Activated T-helper 2 cell treated with anti-CD3 and anti-CD28 coated beads, Interferon-gamma antibody, Interleukin-2, Interleukin-4, amounts not matched to agents 10 μg/mL and 5 μg/mL and 100 μg/mL, durations not matched to agents 14 hours and 24 hours and 36 hours (primary cell): ENCODE measurements around the gene FAM98C. TPM values are rescaled to one million over a fixed set of nuclear protein-coding genes. Genes with fewer than 3 reads are reported as not detected.
A peak's percentile ranks its signal among the peaks of the same experiment; 100 is the strongest.

Experiments
- DNase-seq: peaks from one replicate; pipeline ENCODE4 v3.0.0; 2021; ENCODE audit warnings: low spot score
- H3K27ac Mint-ChIP-seq: one replicate; pipeline ENCODE4 v1.8.0; 2021; ENCODE audit warnings: mixed read lengths
- H3K27me3 Mint-ChIP-seq: one replicate; pipeline ENCODE4 v1.8.0; 2021; ENCODE audit warnings: low read depth, mixed read lengths
- H3K36me3 Mint-ChIP-seq: one replicate; pipeline ENCODE4 v1.8.0; 2021; ENCODE audit warnings: low read depth, mixed read lengths
- H3K4me1 Mint-ChIP-seq: one replicate; pipeline ENCODE4 v1.8.0; 2021; ENCODE audit warnings: low read depth, mixed read lengths
- H3K4me3 Mint-ChIP-seq: one replicate; pipeline ENCODE4 v1.8.0; 2021; ENCODE audit warnings: low read depth, mild to moderate bottlenecking, moderate library complexity, mixed read lengths
- H3K9me3 Mint-ChIP-seq: one replicate; pipeline ENCODE4 v1.8.0; 2021; ENCODE audit warnings: mixed read lengths
- intact Hi-C: fragments of 100-400 bp; cut with micrococcal nuclease; formaldehyde crosslinking; loops from one replicate; pipeline ENCODE4 v1.15.1; 2023
- total RNA-seq: library from RNA; stranded (reverse); gene quantifications from 2 replicates; pipeline ENCODE4 v1.2.3, GENCODE V29; 2022

Gene FAM98C
- total RNA-seq, 1 donor from 2014 or later = 32.7 TPM

DNA sequence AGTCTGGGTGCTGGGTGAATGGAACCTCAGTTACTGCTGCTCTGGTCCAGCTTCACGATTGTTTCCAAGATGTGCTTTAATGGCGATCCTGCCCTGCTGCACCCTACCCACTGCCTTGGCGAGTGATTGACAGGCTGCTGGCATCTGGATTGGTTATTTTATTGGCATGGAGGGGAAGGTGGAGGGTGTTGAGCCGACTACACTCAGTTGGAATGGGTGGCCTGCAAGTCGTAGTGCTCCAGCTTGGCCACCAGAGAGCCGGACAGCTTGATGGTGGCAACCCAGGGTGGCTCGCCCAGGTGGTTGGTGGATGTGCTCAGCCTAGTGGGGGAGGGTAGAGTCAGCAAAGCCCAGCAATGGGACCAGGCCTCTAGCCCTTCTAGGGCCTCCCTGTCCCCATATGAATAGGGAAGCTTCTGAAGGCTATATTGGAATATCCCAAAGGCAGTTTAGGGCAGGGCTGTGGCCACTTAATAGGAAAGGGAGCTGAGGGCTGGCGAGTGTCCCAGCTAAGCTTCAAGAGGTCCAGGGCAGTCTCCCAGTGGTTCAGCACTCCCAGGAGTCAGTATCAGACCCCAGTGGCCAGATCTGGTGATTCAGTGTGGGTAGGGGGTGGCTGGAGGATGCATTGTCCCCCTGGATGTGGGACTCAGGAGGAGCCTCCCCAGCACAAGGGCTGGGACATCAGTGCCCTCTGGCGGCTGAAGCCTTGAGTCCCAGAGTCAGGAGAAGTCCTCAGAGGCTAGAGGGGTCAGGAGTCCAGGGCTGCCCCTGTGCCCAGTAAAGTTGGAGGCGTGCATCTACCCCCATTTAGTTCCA, 18.5 kb upstream of the FAM98C start:
- H3K4me3 Mint-ChIP-seq = no peak overlapping the region
- peaks cover 5% of the 10 kb centered on the region for H3K27me3 Mint-ChIP-seq
- H3K27ac Mint-ChIP-seq = no peak overlapping the region
- no peak for DNase-seq
- H3K36me3 Mint-ChIP-seq = peaks cover 50% of the 10 kb centered on the region
- intact Hi-C loops = loop anchor here (5.0 kb wide), 1 partner anchor 152 kb away; no protein-coding TSS in a partner anchor
- H3K9me3 Mint-ChIP-seq = no peaks in the 10 kb centered on the region
- peaks cover 11% of the 10 kb centered on the region for H3K4me1 Mint-ChIP-seq

DNA sequence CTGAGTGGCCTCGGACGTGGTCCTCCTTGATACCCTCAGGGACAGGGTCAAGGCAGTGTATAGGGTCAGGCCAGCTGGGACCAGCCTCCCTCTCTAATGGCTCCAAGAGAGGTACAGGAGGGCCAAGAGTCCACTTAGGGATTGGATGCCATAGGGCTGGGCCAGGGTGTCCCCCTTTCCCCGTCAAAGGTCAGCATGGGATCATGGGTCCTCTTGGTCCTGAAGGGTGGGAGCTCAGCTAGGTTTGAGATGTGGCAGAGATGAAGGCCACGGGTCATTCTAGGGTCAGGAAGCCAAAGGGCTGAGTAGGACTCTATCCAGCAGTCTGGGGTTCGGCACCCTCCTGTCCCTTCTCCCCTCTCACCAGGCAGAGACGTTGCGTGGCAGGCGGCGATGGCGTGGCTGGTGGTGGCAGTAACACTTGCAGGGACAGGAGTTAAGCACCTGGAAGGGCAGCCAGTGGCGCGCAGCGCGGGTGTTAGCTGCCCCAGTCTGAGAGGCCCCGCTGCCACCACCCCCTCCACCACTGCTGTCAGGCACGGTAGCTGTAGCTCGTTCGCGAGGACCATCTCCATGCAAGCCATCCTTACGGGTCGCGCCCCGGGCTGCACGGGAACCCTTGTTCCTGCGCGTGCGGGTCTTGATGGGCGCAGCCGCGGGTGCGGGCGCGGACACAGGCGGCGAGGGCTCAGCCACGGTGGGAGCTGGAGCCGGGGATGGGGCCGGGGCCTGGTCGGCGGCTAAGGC, 17.7 kb upstream of the FAM98C start:
- DNase-seq = no peak
- peaks cover 10% of the 10 kb centered on the region for H3K27me3 Mint-ChIP-seq
- no peak overlapping the region for H3K27ac Mint-ChIP-seq
- no peak overlapping the region for H3K4me3 Mint-ChIP-seq
- peaks cover 45% of the 10 kb centered on the region for H3K36me3 Mint-ChIP-seq
- intact Hi-C loops = loop anchor here (5.0 kb wide), 1 partner anchor 153 kb away; no protein-coding TSS in a partner anchor
- H3K4me1 Mint-ChIP-seq = peaks cover 8% of the 10 kb centered on the region
- no peaks in the 10 kb centered on the region for H3K9me3 Mint-ChIP-seq

DNA sequence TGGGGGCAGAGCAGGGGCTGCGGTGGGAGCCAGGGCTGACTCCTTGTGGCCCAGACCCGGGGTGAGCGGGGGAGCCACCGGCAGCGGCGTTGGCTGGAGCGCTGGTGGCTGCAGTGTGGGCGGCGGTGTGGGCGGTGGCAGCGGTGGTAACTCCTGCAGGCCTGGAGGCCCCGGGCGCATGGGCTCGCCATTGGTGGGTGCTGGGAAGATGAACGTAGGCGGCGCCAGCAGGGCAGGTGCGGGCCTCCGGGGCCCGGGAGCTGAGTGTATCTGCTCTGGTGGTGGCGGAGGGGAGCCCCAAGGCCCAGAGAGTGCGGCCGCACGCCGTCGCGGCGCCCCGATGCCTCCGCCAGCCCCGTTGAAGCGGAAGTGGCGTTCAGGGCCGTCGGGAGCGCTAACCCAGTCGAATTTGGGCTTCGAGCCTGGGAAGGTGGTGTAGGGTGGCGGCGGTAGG, 17.1 kb upstream of the FAM98C start:
- H3K36me3 Mint-ChIP-seq = peaks cover 41% of the 10 kb centered on the region
- H3K27me3 Mint-ChIP-seq = peaks cover 12% of the 10 kb centered on the region
- DNase-seq = no peak
- no peaks in the 10 kb centered on the region for H3K9me3 Mint-ChIP-seq
- H3K27ac Mint-ChIP-seq = no peak overlapping the region
- intact Hi-C loops = loop anchor here (5.0 kb wide), 1 partner anchor 154 kb away; no protein-coding TSS in a partner anchor
- H3K4me3 Mint-ChIP-seq = no peak overlapping the region
- H3K4me1 Mint-ChIP-seq = peaks cover 8% of the 10 kb centered on the region

DNA sequence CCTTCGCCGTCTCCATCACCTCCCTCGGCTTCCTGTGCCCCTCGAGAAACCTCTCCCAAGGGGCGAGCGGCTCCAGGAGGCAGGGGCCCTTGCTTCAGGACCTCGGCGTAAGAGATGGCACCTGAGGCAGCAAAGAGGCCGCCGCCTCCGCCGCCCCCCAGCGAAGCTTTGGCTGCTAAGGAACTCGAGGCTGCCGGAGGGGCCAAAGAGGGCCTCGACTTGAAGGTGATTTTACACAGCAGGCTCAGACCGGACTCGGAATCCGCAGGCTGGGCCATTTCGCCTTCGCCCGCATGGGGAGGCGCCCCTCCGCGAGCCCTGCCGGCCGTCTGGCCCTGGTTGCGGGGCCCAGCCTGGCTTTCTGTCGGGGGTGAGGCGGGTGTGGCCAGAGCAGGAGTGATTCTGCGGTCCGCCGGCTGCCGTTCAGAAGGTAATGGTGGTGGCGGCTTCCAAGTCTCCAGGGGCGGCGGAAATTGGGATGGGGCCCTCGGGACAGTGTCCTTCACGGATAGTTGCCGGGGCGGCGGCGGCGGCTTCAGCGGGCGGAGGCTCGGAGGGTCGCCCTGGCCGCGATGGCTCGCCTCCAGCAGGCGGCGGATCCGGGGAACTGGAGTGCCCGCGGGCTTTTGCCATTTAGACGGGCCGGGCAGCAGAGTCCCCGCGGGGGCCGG, 16.5 kb upstream of the FAM98C start:
- Mint-ChIP-seq H3K36me3 (peaks cover 35% of the 10 kb centered on the region), H3K4me3 (no peak overlapping the region), H3K27me3 (peaks cover 18% of the 10 kb centered on the region), H3K4me1 (peaks cover 8% of the 10 kb centered on the region), H3K27ac (no peak overlapping the region), H3K9me3 (no peaks in the 10 kb centered on the region)
- intact Hi-C loops = loop anchor here (5.0 kb wide), 1 partner anchor 154 kb away; no protein-coding TSS in a partner anchor
- no peak for DNase-seq

DNA sequence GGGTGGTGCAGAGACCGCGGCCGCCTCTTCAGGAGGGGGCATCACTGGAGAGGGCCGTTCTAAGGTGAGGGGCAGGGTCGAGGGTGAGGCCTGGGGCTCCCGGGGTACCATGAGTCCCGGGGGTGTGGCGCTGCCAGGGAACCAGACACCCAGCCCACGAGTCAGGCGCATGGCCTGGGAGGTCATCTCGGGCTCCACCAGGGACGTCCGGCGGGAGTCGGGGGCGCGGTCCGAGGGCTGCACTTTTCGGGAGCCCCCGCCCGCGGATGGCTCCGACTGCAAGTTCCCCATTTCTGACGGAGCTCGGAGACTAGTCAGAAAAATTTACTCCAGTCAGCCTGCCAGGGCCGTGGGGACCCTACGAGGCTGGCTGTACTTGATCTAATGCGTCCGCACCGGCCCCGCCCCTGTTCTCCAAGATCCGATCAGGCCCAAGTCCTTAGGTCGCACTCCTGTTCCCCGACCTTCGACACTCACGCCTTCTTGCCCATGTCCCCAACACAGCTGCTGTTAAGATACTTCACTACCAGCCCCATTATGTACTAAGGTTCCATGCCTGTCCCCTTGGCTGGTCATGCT, 15.8 kb upstream of the FAM98C start:
- intact Hi-C loops = loop anchor here (1.0 to 5.0 kb wide), 2 partner anchors 13 to 155 kb away; partner anchors contain the start of gene PSMD8
- no peak for DNase-seq
- Mint-ChIP-seq H3K4me1 (peaks cover 8% of the 10 kb centered on the region), H3K9me3 (no peaks in the 10 kb centered on the region), H3K36me3 (peaks cover 29% of the 10 kb centered on the region), H3K4me3 (peak overlapping the region; percentile 78), H3K27me3 (peaks cover 19% of the 10 kb centered on the region), H3K27ac (peak overlapping the region; percentile 53)

DNA sequence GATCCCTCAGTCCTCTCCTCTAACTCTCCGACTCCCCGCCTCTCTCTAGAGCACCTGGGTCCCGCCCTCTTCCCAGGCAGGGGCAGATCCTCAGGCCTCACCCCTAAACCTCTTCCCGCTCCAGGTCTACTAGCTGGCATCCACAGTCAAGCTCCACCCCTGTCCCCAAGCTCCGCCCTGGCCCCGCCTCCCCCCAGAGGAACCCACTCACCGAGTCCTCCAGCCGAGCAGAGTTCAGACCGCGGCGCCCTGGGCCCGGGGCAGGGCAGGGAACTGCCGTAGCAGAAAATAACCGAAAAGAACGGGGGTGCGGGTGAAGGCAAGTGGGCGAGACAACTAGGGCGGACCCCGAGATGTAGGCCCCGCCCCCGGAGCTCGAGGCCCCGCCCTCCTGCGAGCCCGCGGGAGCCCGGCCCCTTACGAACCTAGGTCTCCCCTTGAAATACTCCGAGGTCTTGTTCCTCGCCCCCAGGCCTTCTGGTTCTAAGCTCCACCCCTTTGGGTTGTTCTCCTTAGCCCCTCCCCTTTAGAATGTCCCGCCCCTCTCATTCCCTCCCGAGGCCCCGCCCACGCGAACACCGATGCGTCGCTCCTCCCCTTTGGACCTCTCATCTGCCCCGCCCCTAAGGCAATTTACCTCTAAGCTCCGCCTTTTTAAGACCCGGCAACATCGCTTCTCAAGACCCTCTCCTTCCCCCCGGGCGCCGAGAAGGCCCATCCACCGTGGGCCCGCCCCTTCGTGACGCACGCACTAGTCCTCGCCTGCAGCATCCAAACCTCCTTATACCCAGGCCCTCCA, 15.1 kb upstream of the FAM98C start, which contains the start of gene GGN:
TSS of gene GGN (minus strand) at position 485 of the 799 bp plus-strand sequence. CDS start 773 bp downstream, outside the sequence.
- Mint-ChIP-seq H3K27ac (peak within 1 kb of the TSS; percentile 54), H3K4me1 (peaks cover 11% of the 10 kb centered on the region), H3K36me3 (peaks cover 23% of the 10 kb centered on the region), H3K9me3 (no peaks in the 10 kb centered on the region), H3K4me3 (peak within 1 kb of the TSS; percentile 85), H3K27me3 (peaks cover 21% of the 10 kb centered on the region)
- DNase-seq = peak; percentile 77
- intact Hi-C loops = loop anchor here (1.0 to 5.0 kb wide), 3 partner anchors 13 to 155 kb away; partner anchors contain the start of genes CATSPERG and PSMD8

DNA sequence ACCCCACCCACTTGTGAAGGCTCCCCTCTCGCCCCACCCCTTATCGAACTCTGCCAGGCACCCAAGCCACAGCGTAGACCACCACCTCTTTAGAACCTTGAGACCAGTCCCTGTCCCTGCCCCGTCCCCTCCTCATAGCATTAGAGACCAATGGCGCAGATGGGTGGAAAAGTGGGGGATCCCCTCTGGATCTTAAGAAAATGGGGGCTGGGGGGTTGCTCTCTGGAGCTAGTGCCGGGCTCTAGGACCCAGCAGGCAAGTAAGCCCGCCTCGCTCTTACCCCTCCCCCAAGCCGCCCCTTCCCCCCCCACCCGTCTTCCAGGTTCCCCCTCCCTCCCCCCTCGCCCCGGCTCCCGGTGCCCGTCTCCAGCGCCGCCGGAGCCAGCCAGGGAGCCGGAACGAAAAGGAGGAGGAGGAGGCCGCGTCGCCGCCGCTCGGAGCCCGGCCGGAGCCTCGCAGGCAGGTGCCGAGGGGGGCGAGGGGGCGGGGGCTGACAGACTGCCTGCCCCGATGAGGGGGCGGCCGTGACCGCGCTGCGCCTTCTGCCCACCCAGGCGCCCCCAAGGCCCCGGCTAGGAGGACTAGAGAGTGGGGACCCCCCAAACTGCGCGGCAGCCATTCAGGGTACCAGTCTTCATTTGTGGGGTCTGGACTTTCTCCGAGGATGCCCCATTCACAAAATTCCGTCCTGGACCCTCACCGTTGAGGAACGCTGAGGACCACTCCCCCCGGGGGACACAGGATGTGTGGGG, 14.4 kb upstream of the FAM98C start, which contains the start of gene SPRED3:
TSS of gene SPRED3 (plus strand) at position 349 of the 752 bp plus-strand sequence. CDS start 1,606 bp downstream, outside the sequence.
- no peaks in the 10 kb centered on the region for H3K9me3 Mint-ChIP-seq
- H3K27ac Mint-ChIP-seq = peak within 1 kb of the TSS; percentile 54
- DNase-seq = no peak
- H3K36me3 Mint-ChIP-seq = peaks cover 17% of the 10 kb centered on the region
- peaks cover 13% of the 10 kb centered on the region for H3K4me1 Mint-ChIP-seq
- H3K4me3 Mint-ChIP-seq = peak within 1 kb of the TSS; percentile 85
- H3K27me3 Mint-ChIP-seq = peaks cover 21% of the 10 kb centered on the region
- intact Hi-C loops = loop anchor here (1.0 to 5.0 kb wide), 2 partner anchors 53 to 156 kb away; partner anchors contain the start of gene CATSPERG

DNA sequence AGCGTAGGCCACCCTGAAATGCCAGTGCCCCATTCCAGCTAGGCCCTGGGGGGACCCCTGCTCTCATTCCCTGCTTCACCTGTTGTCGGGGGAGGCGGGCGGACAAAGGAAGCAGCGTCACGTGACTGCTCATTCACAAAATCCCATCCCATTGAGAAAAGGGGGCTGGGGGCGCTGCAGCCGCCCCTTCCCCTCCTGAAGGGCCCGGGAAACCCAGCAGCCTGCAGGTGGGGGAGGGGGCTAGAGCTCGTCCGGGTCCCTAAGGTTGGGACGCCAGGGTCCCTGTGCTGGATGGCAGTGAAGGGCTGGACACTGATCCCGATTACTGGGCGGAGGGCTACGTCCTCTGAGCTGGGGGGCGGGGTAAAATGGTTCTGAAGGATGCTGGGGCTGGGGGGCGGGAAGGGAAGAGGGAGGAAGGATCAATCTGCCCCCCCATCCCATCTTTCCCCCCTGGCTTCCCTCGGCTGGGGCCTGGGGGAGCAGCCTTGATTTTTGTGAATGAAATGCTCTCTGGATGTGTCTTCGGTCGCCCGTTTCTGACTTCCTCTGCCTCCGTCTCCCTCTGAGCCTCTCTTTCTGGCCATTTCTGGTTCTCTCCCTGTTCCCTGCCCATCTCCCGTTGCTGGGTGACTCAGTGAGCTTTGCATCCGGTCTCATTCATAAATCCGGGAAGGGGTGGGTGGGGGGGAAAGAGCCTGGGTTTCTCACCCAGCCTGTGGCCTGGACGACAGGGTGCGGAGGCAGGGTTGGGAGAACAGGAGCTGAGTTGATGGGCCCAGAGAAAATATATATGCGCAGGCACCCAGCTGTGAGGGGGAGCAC, 13.6 kb upstream of the FAM98C start:
- intact Hi-C loops = loop anchor here (5.0 kb wide), 1 partner anchor 157 kb away; no protein-coding TSS in a partner anchor
- peaks cover 25% of the 10 kb centered on the region for H3K27me3 Mint-ChIP-seq
- H3K9me3 Mint-ChIP-seq = no peaks in the 10 kb centered on the region
- H3K4me1 Mint-ChIP-seq = peaks cover 18% of the 10 kb centered on the region
- no peak for DNase-seq
- H3K4me3 Mint-ChIP-seq = peak overlapping the region; percentile 54
- peaks cover 15% of the 10 kb centered on the region for H3K36me3 Mint-ChIP-seq
- H3K27ac Mint-ChIP-seq = no peak overlapping the region

DNA sequence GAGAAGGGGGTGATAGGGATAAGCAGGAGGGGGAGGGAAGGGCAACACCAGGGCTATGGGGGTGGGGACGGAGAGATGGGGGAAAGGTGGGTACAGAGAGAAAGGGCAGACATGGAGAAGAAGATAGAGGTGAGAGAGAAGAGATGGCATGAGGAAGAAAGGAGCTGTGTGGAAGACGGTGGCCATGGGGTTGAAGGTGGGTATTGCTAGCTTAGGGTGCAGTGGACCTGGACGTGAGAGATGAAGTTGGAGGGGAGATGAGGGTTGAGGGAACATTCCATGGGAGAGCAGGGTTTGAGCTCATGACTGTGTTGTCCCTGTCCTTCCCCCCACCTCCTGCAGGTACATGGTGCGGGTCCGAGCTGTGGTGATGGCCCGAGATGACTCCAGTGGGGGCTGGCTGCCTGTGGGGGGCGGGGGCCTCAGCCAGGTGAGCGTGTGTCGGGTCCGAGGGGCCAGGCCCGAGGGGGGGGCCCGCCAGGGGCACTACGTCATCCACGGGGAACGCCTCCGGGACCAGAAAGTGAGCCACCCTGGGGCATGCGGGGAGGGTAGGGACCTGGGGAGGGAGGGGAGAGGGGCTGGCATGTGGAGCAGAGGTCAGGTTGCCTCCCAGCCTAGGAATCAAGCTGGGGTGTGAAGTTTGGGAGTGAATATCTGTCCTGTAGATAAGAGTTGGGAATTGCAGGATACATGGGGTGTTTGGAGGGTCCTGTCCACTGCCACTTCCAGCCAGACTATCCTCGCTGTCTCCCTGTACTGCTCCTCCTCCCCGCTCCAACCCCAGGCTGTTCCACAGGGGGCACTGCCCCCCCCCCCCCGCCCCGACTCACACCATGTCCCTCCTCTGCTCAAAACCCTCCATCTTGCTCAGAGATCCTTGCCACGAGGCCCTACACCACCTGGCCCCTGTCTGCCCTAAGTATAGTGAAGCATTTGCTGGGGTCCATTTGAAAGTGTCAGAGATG, 12.7 kb upstream of the FAM98C start:
- peak overlapping the region; percentile 3 for H3K4me3 Mint-ChIP-seq
- intact Hi-C loops = loop anchor here (5.0 kb wide), 1 partner anchor 158 kb away; no protein-coding TSS in a partner anchor

More for the DNA sequence above, 12.7 kb upstream of the FAM98C start:
- H3K4me1 Mint-ChIP-seq = peaks cover 22% of the 10 kb centered on the region
- H3K36me3 Mint-ChIP-seq = peaks cover 7% of the 10 kb centered on the region
- peaks cover 25% of the 10 kb centered on the region for H3K27me3 Mint-ChIP-seq
- DNase-seq = no peak
- H3K9me3 Mint-ChIP-seq = no peaks in the 10 kb centered on the region
- no peak overlapping the region for H3K27ac Mint-ChIP-seq
